ENCODE results near the gene UTF1. TPM values are rescaled to one million over a fixed set of nuclear protein-coding genes. Genes with fewer than 3 reads are reported as not detected.

Gene UTF1
- 0.61 TPM for total RNA-seq (ENCODE audit: unreplicated experiment)
- long read RNA-seq, result 0 reads

- Mint-ChIP-seq H3K4me3 (ENCODE audit: unreplicated experiment) (peak within 1 kb of the TSS; percentile 69), H3K27ac (ENCODE audit: unreplicated experiment) (no peak within 1 kb of the TSS), H3K27me3 (ENCODE audit: unreplicated experiment) (peaks cover 27% of the 10 kb centered on the region), H3K9me3 (ENCODE audit: unreplicated experiment) (peaks cover 7% of the 10 kb centered on the region), H3K4me1 (ENCODE audit: low read depth, unreplicated experiment) (peaks cover 2% of the 10 kb centered on the region), H3K36me3 (ENCODE audit: unreplicated experiment) (no peaks in the 10 kb centered on the region)
- no peak for TF ChIP-seq CTCF (IDR thresholded peaks at IDR 0.05; ENCODE audit: partially characterized antibody, unreplicated experiment)
- peak; percentile 42 for DNase-seq
These were observed at the start of gene UTF1 for GRCh38 chr10:133230044-133230361. UTF1 (plus strand) TSS chr10:133230217; CDS start chr10:133230289, 72 bp downstream.

- peaks cover 7% of the 10 kb centered on the region for H3K4me1 Mint-ChIP-seq (ENCODE audit: low read depth, unreplicated experiment)
- no peak for TF ChIP-seq CTCF (IDR thresholded peaks at IDR 0.05; ENCODE audit: partially characterized antibody, unreplicated experiment)
- H3K9me3 Mint-ChIP-seq (ENCODE audit: unreplicated experiment), result peaks cover 9% of the 10 kb centered on the region
- no peak overlapping the region for H3K27ac Mint-ChIP-seq (ENCODE audit: unreplicated experiment)
- peaks cover 14% of the 10 kb centered on the region for H3K27me3 Mint-ChIP-seq (ENCODE audit: unreplicated experiment)
- H3K36me3 Mint-ChIP-seq (ENCODE audit: unreplicated experiment), result no peaks in the 10 kb centered on the region
- peak; percentile 16 for DNase-seq
- H3K4me3 Mint-ChIP-seq (ENCODE audit: unreplicated experiment), result no peak overlapping the region
These were observed 48.9 kb upstream of the UTF1 start for GRCh38 chr10:133180965-133181639.

GRCh38 chr10:133182190-133182589 lies 47.8 kb upstream of the UTF1 start:
- Mint-ChIP-seq H3K36me3 (ENCODE audit: unreplicated experiment) (no peaks in the 10 kb centered on the region), H3K4me1 (ENCODE audit: low read depth, unreplicated experiment) (peaks cover 12% of the 10 kb centered on the region), H3K4me3 (ENCODE audit: unreplicated experiment) (no peak overlapping the region), H3K27me3 (ENCODE audit: unreplicated experiment) (peaks cover 14% of the 10 kb centered on the region), H3K9me3 (ENCODE audit: unreplicated experiment) (peaks cover 9% of the 10 kb centered on the region), H3K27ac (ENCODE audit: unreplicated experiment) (no peak overlapping the region)
- DNase-seq, result no peak
- no peak for TF ChIP-seq CTCF (IDR thresholded peaks at IDR 0.05; ENCODE audit: partially characterized antibody, unreplicated experiment)

- H3K9me3 Mint-ChIP-seq (ENCODE audit: unreplicated experiment), result peaks cover 5% of the 10 kb centered on the region
- DNase-seq, result peak; percentile 22
- H3K4me3 Mint-ChIP-seq (ENCODE audit: unreplicated experiment), result no peak overlapping the region
- peaks cover 10% of the 10 kb centered on the region for H3K27me3 Mint-ChIP-seq (ENCODE audit: unreplicated experiment)
- no peaks in the 10 kb centered on the region for H3K36me3 Mint-ChIP-seq (ENCODE audit: unreplicated experiment)
- peaks cover 12% of the 10 kb centered on the region for H3K4me1 Mint-ChIP-seq (ENCODE audit: low read depth, unreplicated experiment)
- TF ChIP-seq CTCF (IDR thresholded peaks at IDR 0.05; ENCODE audit: partially characterized antibody, unreplicated experiment), result no peak
- H3K27ac Mint-ChIP-seq (ENCODE audit: unreplicated experiment), result no peak overlapping the region
These were observed 47.0 kb upstream of the UTF1 start for GRCh38 chr10:133182791-133183645.
